SK-N-SH treated with all-trans-retinoic acid at 6 μM for 48 hours (cell line): ENCODE measurements around the gene UQCRFS1.

ENCODE experiments used
- ARNTL ChIP-seq: fragments of 450-650 bp; formaldehyde crosslinking; IDR thresholded peaks from 2 replicates; pipeline ENCODE4 v1.5.0; 2020; ENCODE audit warnings: low read depth, mild to moderate bottlenecking, moderate library complexity, borderline replicate concordance
- CSDC2 ChIP-seq: fragments of 250-450 bp; sonication (Bioruptor Pico); IDR thresholded peaks from 2 replicates; pipeline ENCODE4 v1.5.0; 2020; ENCODE audit warnings: mild to moderate bottlenecking, moderate library complexity
- GLIS3 ChIP-seq: fragments of 250-450 bp; sonication (Bioruptor Pico); IDR thresholded peaks from 2 replicates; pipeline ENCODE4 v1.5.0; 2020; ENCODE audit warnings: mild to moderate bottlenecking, moderate library complexity
- OSR1 ChIP-seq: fragments of 250-450 bp; sonication (Bioruptor Pico); IDR thresholded peaks from 2 replicates; pipeline ENCODE4 v1.8.0; 2022; ENCODE audit warnings: moderate library complexity, mild to moderate bottlenecking, inconsistent platforms
- RARB ChIP-seq: fragments of 250-450 bp; sonication (Bioruptor Pico); IDR thresholded peaks from 2 replicates; pipeline ENCODE4 v1.8.0; 2021; ENCODE audit warnings: mild to moderate bottlenecking, moderate library complexity
- ZC3H10 ChIP-seq: fragments of 250-450 bp; sonication (Bioruptor Pico); IDR thresholded peaks from 2 replicates; pipeline ENCODE4 v1.5.1; 2021; ENCODE audit warnings: mild to moderate bottlenecking, moderate library complexity
- ZFP3 ChIP-seq: fragments of 250-450 bp; sonication (Bioruptor Pico); IDR thresholded peaks from 2 replicates; pipeline ENCODE4 v1.5.0; 2020; ENCODE audit warnings: mild to moderate bottlenecking, moderate library complexity
- ZFP30 ChIP-seq: fragments of 450-650 bp; formaldehyde crosslinking; IDR thresholded peaks from 2 replicates; pipeline ENCODE4 v1.5.0; 2022; ENCODE audit warnings: mild to moderate bottlenecking, moderate library complexity
- ZNF565 ChIP-seq: fragments of 450-650 bp; formaldehyde crosslinking; conservative IDR thresholded peaks from 2 replicates; pipeline ENCODE4 v1.5.0; 2020; ENCODE audit warnings: low read depth, mild to moderate bottlenecking, moderate library complexity
- TF ChIP-seq, protein P1 (sequence below): fragments of 250-450 bp; sonication (Bioruptor Pico); IDR thresholded peaks from 2 replicates; pipeline ENCODE4 v1.8.0; 2020; ENCODE audit warnings: mild to moderate bottlenecking, moderate library complexity, borderline replicate concordance
- TF ChIP-seq, protein P2 (sequence below): fragments of 250-450 bp; sonication (Bioruptor Pico); IDR thresholded peaks from 2 replicates; pipeline ENCODE4 v1.5.1; 2020; ENCODE audit warnings: low read depth, mild to moderate bottlenecking, moderate library complexity
- TF ChIP-seq, protein P3 (sequence below): fragments of 250-450 bp; sonication (Bioruptor Pico); IDR thresholded peaks from 2 replicates; pipeline ENCODE4 v1.5.1; 2021; ENCODE audit warnings: mild to moderate bottlenecking, moderate library complexity

DNA sequence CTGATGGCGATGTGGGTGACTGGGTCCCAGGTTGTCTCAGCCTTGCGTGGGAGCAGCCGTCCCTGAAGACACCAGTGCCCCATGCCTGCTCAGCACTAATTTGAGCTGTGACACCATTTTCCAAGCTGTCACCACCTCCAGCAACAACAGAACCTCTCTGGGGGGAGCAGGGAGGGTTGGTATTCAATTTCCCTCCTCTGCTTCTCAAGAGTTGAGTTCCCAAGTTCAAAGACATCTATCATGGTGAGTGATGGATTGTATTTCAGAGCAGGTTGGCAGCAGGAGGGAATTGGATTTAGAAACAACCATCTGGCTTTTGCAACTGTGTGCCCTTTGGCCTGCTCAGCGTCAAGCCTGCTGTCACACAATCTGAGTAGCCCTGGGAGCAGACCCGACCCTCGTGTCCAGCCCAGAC lies 46.9 kb upstream of the UQCRFS1 start:
- no peak for TF ChIP-seq ZFP30
- no peak for TF ChIP-seq RARB
- TF ChIP-seq, protein P1, sequence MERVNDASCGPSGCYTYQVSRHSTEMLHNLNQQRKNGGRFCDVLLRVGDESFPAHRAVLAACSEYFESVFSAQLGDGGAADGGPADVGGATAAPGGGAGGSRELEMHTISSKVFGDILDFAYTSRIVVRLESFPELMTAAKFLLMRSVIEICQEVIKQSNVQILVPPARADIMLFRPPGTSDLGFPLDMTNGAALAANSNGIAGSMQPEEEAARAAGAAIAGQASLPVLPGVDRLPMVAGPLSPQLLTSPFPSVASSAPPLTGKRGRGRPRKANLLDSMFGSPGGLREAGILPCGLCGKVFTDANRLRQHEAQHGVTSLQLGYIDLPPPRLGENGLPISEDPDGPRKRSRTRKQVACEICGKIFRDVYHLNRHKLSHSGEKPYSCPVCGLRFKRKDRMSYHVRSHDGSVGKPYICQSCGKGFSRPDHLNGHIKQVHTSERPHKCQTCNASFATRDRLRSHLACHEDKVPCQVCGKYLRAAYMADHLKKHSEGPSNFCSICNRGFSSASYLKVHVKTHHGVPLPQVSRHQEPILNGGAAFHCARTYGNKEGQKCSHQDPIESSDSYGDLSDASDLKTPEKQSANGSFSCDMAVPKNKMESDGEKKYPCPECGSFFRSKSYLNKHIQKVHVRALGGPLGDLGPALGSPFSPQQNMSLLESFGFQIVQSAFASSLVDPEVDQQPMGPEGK (CRISPR knock-in tag): no peak
- no peak for TF ChIP-seq ZC3H10 (CRISPR knock-in tag)
- no peak for TF ChIP-seq ARNTL (CRISPR knock-in tag)
- no peak for TF ChIP-seq ZNF565
- no peak for TF ChIP-seq ZFP3 (CRISPR knock-in tag)
- TF ChIP-seq, protein P2, sequence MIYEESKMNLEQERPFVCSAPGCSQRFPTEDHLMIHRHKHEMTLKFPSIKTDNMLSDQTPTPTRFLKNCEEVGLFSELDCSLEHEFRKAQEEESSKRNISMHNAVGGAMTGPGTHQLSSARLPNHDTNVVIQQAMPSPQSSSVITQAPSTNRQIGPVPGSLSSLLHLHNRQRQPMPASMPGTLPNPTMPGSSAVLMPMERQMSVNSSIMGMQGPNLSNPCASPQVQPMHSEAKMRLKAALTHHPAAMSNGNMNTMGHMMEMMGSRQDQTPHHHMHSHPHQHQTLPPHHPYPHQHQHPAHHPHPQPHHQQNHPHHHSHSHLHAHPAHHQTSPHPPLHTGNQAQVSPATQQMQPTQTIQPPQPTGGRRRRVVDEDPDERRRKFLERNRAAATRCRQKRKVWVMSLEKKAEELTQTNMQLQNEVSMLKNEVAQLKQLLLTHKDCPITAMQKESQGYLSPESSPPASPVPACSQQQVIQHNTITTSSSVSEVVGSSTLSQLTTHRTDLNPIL (CRISPR knock-in tag): no peak
- no peak for TF ChIP-seq OSR1 (CRISPR knock-in tag)
- TF ChIP-seq CSDC2: no peak
- TF ChIP-seq, protein P3, sequence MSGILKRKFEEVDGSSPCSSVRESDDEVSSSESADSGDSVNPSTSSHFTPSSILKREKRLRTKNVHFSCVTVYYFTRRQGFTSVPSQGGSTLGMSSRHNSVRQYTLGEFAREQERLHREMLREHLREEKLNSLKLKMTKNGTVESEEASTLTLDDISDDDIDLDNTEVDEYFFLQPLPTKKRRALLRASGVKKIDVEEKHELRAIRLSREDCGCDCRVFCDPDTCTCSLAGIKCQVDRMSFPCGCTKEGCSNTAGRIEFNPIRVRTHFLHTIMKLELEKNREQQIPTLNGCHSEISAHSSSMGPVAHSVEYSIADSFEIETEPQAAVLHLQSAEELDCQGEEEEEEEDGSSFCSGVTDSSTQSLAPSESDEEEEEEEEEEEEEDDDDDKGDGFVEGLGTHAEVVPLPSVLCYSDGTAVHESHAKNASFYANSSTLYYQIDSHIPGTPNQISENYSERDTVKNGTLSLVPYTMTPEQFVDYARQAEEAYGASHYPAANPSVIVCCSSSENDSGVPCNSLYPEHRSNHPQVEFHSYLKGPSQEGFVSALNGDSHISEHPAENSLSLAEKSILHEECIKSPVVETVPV (CRISPR knock-in tag): no peak
- TF ChIP-seq GLIS3 (CRISPR knock-in tag): no peak
